ENCODE results near the gene GTF2A1. TPM values are rescaled to one million over a fixed set of nuclear protein-coding genes. Genes with fewer than 3 reads are reported as not detected.
"Not testable (repeated sequence)": the region's sequence is repeated elsewhere in the genome, so short reads cannot be mapped to it uniquely, and the experiment has no call there.

Gene GTF2A1
- total and polyA plus RNA-seq, 2 donors from 2014 or later: 4.7 to 27.0 TPM

DNA sequence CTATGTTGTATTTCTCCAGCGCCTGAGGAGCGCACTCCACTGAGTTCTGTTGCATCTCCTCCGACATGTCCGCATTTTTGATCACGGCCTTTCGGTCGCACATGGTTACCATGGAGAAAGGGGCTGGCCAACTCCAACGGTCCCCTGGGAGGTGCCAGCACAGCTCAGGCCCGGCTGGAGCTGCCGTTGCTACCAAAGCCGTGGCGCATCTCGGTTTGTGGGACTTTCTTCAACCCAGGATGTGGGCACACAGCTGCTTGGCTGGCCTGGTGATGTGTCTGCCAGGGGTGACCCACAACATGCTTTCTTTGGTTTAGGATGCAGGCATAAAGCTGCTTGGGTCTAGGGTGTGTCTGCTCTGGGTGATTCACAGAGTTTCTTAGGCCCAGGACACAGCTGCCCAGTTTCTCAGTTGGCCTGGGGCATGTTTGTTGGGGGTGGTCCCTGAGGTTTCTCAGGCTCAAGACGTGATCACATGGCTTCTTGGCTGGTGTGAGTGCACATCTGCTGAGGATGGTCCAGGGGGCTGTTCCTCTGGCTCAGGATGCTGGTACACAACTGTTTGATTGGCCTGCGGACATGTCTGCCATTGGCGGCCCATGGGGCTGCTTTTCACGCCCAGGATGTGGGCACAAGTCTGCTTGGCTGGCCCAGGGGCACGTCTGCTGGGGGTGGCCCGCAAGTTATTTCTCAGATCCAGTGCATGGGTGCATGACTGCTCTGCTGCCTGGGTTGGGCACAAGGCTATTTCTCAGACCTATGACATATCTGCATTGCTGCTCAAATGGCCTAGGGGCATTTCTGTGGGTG, 25.9 kb upstream of the GTF2A1 start:
- FAIRE-seq (no peak), DNase-seq (no peak)
- no peak overlapping the region for H3K27ac ChIP-seq (ENCODE audit: low read depth in 2 of 2, low read length in 2 of 2)
- H3K9ac ChIP-seq (ENCODE audit: low read length in 3 of 3): no peak overlapping the region
- H3K4me1 ChIP-seq (ENCODE audit: control insufficient read depth in 2 of 3, insufficient read depth in 2 of 3, low read depth in 1 of 3, low read length in 3 of 3): no peaks in the 10 kb centered on the region
- no peaks in the 10 kb centered on the region for H3K36me3 ChIP-seq (ENCODE audit: control insufficient read depth in 2 of 3, insufficient read depth in 3 of 3, low read length in 3 of 3)
- TF ChIP-seq, protein P1, sequence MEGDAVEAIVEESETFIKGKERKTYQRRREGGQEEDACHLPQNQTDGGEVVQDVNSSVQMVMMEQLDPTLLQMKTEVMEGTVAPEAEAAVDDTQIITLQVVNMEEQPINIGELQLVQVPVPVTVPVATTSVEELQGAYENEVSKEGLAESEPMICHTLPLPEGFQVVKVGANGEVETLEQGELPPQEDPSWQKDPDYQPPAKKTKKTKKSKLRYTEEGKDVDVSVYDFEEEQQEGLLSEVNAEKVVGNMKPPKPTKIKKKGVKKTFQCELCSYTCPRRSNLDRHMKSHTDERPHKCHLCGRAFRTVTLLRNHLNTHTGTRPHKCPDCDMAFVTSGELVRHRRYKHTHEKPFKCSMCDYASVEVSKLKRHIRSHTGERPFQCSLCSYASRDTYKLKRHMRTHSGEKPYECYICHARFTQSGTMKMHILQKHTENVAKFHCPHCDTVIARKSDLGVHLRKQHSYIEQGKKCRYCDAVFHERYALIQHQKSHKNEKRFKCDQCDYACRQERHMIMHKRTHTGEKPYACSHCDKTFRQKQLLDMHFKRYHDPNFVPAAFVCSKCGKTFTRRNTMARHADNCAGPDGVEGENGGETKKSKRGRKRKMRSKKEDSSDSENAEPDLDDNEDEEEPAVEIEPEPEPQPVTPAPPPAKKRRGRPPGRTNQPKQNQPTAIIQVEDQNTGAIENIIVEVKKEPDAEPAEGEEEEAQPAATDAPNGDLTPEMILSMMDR (IDR thresholded peaks at IDR 0.05; ENCODE audit: borderline replicate concordance, extremely low read depth, insufficient read depth): no peak
- no peak overlapping the region for H3K4me3 ChIP-seq (ENCODE audit: low read length in 3 of 3)
- no peaks in the 10 kb centered on the region for H3K27me3 ChIP-seq (ENCODE audit: control insufficient read depth, insufficient read depth, low read length)
- no peaks in the 10 kb centered on the region for H3K9me3 ChIP-seq (ENCODE audit: control insufficient read depth in 2 of 3, insufficient read depth in 1 of 3, low read length in 3 of 3)
- intact Hi-C loops (cut with DNase I): no loop called here

DNA sequence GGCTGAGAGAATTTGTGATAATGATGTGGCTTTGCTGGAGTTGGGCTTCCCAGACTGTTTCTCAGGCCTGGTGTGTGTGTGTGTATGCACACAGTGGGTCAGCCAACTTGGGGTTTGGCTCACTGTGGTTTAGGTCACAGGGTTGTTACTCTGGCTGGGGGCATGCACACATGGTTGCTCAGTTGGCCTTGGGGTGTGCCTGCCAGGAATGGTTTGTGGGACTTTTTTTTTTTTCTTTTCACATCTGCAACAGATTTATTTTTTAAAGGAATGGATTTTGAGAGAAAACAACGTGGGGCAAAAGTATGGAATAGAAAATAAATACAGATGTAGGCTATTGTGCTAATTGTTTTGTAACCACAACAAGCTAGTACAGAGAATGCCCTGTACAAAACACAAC, 25.0 kb upstream of the GTF2A1 start:
- intact Hi-C loops (cut with DNase I): no loop called here
- Histone ChIP-seq H3K36me3 (ENCODE audit: control insufficient read depth in 2 of 3, insufficient read depth in 3 of 3, low read length in 3 of 3) (no peaks in the 10 kb centered on the region), H3K9me3 (ENCODE audit: control insufficient read depth in 2 of 3, insufficient read depth in 1 of 3, low read length in 3 of 3) (no peaks in the 10 kb centered on the region), H3K9ac (ENCODE audit: low read length in 3 of 3) (no peak overlapping the region), H3K4me1 (ENCODE audit: control insufficient read depth in 2 of 3, insufficient read depth in 2 of 3, low read depth in 1 of 3, low read length in 3 of 3) (no peaks in the 10 kb centered on the region), H3K4me3 (ENCODE audit: low read length in 3 of 3) (no peak overlapping the region), H3K27ac (ENCODE audit: low read depth in 2 of 2, low read length in 2 of 2) (no peak overlapping the region), H3K27me3 (ENCODE audit: control insufficient read depth, insufficient read depth, low read length) (no peaks in the 10 kb centered on the region)
- DNase-seq: no peak
- TF ChIP-seq, protein P1 (IDR thresholded peaks at IDR 0.05; ENCODE audit: borderline replicate concordance, extremely low read depth, insufficient read depth): no peak
- no peak for FAIRE-seq

GRCh38 chr14:81244431-81244830, 23.7 kb upstream of the GTF2A1 start:
- H3K9ac ChIP-seq (ENCODE audit: low read length in 3 of 3); H3K4me1 ChIP-seq (ENCODE audit: control insufficient read depth in 2 of 3, insufficient read depth in 2 of 3, low read depth in 1 of 3, low read length in 3 of 3); H3K27ac ChIP-seq (ENCODE audit: low read depth in 2 of 2, low read length in 2 of 2); DNase-seq; H3K27me3 ChIP-seq (ENCODE audit: control insufficient read depth, insufficient read depth, low read length); H3K4me3 ChIP-seq (ENCODE audit: low read length in 3 of 3); intact Hi-C loops (cut with DNase I); H3K36me3 ChIP-seq (ENCODE audit: control insufficient read depth in 2 of 3, insufficient read depth in 3 of 3, low read length in 3 of 3); FAIRE-seq; H3K9me3 ChIP-seq (ENCODE audit: control insufficient read depth in 2 of 3, insufficient read depth in 1 of 3, low read length in 3 of 3): not testable (repeated sequence)

- FAIRE-seq (no peak), DNase-seq (no peak)
- no peak overlapping the region for H3K9ac ChIP-seq (ENCODE audit: low read length in 3 of 3)
- no peak overlapping the region for H3K4me3 ChIP-seq (ENCODE audit: low read length in 3 of 3)
- H3K27me3 ChIP-seq (ENCODE audit: control insufficient read depth, insufficient read depth, low read length): no peaks in the 10 kb centered on the region
- intact Hi-C loops (cut with DNase I): no loop called here
- no peaks in the 10 kb centered on the region for H3K9me3 ChIP-seq (ENCODE audit: control insufficient read depth in 2 of 3, insufficient read depth in 1 of 3, low read length in 3 of 3)
- TF ChIP-seq, protein P1 (IDR thresholded peaks at IDR 0.05; ENCODE audit: borderline replicate concordance, extremely low read depth, insufficient read depth): no peak
- H3K36me3 ChIP-seq (ENCODE audit: control insufficient read depth in 2 of 3, insufficient read depth in 3 of 3, low read length in 3 of 3): no peaks in the 10 kb centered on the region
- H3K4me1 ChIP-seq (ENCODE audit: control insufficient read depth in 2 of 3, insufficient read depth in 2 of 3, low read depth in 1 of 3, low read length in 3 of 3): no peaks in the 10 kb centered on the region
- H3K27ac ChIP-seq (ENCODE audit: low read depth in 2 of 2, low read length in 2 of 2): no peak overlapping the region
These were observed 22.7 kb upstream of the GTF2A1 start for GRCh38 chr14:81243499-81243898.

- H3K4me3 ChIP-seq (ENCODE audit: low read length in 3 of 3); H3K9ac ChIP-seq (ENCODE audit: low read length in 3 of 3); H3K27ac ChIP-seq (ENCODE audit: low read depth in 2 of 2, low read length in 2 of 2); DNase-seq; H3K36me3 ChIP-seq (ENCODE audit: control insufficient read depth in 2 of 3, insufficient read depth in 3 of 3, low read length in 3 of 3); intact Hi-C loops (cut with DNase I); H3K4me1 ChIP-seq (ENCODE audit: control insufficient read depth in 2 of 3, insufficient read depth in 2 of 3, low read depth in 1 of 3, low read length in 3 of 3); H3K9me3 ChIP-seq (ENCODE audit: control insufficient read depth in 2 of 3, insufficient read depth in 1 of 3, low read length in 3 of 3); H3K27me3 ChIP-seq (ENCODE audit: control insufficient read depth, insufficient read depth, low read length); FAIRE-seq: not testable (repeated sequence)
These were observed 16.1 kb upstream of the GTF2A1 start for GRCh38 chr14:81236849-81237248.

Measured in kidney (tissue), 14 donors.